ENCODE results near the gene SPSB3. TPM values are rescaled to one million over a fixed set of nuclear protein-coding genes. Genes with fewer than 3 reads are reported as not detected.

SPSB3 gene
- total and polyA plus RNA-seq, 8 donors, result 19.2 to 223 (median 39.6) TPM

GRCh38 chr16:1770328-1771187 lies 11.8 kb downstream of the SPSB3 start:
- H3K4me1 ChIP-seq, result peaks cover 9 to 13% (median 9%) of the 10 kb centered on the region in 3 donors
- FAIRE-seq (no peak), ATAC-seq (peak; percentile 17 to 29 (median 28)), DNase-seq (peak; percentile 71 to 94 (median 86))
- H3K27me3 ChIP-seq, result no peaks in the 10 kb centered on the region
- TF ChIP-seq CTCF (IDR thresholded peaks at IDR 0.05), result no peak
- WGBS, 2 donors, result 2 to 3% methylated on average over 63 to 81 of the region's 81 CpGs
- intact Hi-C loops (cut with DNase I), result no loop called here
- peak overlapping the region; percentile 87 to 100 (median 96) for H3K4me3 ChIP-seq
- H3K36me3 ChIP-seq, result peaks cover 0 to 22% (median 0%) of the 10 kb centered on the region in 3 donors
- no peaks in the 10 kb centered on the region for H3K9me3 ChIP-seq
- peak overlapping the region; percentile 51 to 70 (median 62) for H3K27ac ChIP-seq

- intact Hi-C loops (cut with DNase I), result no loop called here
- Histone ChIP-seq H3K4me1 (peaks cover 7 to 12% (median 8%) of the 10 kb centered on the region in 3 donors), H3K4me3 (peak overlapping the region in 2 of 4 donors; percentile 87 to 100), H3K9me3 (no peaks in the 10 kb centered on the region), H3K36me3 (peaks cover 0 to 31% (median 5%) of the 10 kb centered on the region in 3 donors), H3K27me3 (no peaks in the 10 kb centered on the region), H3K27ac (peak overlapping the region in 3 of 4 donors; percentile 51 to 70 (median 68))
- no peak for ATAC-seq
- TF ChIP-seq CTCF (IDR thresholded peaks at IDR 0.05), result no peak
- DNase-seq, result peak in 2 of 6 donors; percentile 60 to 85
- 75 to 76% methylated on average over 23 to 27 of the region's 27 CpGs for WGBS, 2 donors
- FAIRE-seq, result no peak
Measured at GRCh38 chr16:1769402-1770300, 12.7 kb downstream of the SPSB3 start.

DNA sequence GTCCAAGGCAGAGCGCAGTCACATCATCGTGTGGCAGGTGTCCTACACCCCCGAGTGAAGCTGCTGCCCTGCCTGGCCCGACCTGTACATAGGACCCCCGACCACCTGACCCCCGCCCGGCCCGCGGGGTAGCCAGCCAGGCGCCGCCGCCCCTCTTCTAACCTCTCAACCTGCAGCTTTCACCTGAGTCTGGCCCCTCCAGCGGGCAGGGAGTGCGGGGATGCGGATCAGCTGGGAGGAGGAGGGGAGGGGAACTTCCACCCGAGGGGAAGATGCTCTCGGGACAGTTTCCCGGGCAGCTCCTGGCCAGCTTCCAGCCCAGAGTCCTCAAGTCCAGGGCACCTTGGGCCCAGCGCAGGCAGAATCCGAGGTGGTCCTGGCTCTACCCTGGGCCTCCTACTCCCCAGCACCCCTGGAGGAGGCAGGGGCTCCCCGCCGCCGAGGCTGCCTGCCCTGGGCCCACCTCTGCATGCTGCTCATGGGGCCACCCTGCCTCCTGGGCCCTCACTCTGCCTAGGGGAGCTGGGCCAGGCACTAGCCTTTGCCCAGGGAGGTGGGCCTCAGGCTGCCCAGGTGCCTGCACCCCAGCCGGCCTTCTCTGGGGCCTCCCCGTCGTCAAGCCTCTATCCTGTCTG lies 13.5 kb downstream of the SPSB3 start:
- peak in 1 of 6 donors; percentile 72 for DNase-seq
- intact Hi-C loops (cut with DNase I), result no loop called here
- no peak for TF ChIP-seq CTCF (IDR thresholded peaks at IDR 0.05)
- H3K27me3 ChIP-seq, result no peaks in the 10 kb centered on the region
- peaks cover 0 to 6% (median 0%) of the 10 kb centered on the region in 3 donors for H3K4me1 ChIP-seq
- WGBS, 2 donors, result 85 to 87% methylated on average over 26 of the region's 26 CpGs
- FAIRE-seq, result no peak
- H3K27ac ChIP-seq, result no peak overlapping the region
- no peak overlapping the region for H3K4me3 ChIP-seq
- H3K9me3 ChIP-seq, result no peaks in the 10 kb centered on the region
- ATAC-seq, result no peak
- peaks cover 0 to 37% (median 10%) of the 10 kb centered on the region in 3 donors for H3K36me3 ChIP-seq

DNA sequence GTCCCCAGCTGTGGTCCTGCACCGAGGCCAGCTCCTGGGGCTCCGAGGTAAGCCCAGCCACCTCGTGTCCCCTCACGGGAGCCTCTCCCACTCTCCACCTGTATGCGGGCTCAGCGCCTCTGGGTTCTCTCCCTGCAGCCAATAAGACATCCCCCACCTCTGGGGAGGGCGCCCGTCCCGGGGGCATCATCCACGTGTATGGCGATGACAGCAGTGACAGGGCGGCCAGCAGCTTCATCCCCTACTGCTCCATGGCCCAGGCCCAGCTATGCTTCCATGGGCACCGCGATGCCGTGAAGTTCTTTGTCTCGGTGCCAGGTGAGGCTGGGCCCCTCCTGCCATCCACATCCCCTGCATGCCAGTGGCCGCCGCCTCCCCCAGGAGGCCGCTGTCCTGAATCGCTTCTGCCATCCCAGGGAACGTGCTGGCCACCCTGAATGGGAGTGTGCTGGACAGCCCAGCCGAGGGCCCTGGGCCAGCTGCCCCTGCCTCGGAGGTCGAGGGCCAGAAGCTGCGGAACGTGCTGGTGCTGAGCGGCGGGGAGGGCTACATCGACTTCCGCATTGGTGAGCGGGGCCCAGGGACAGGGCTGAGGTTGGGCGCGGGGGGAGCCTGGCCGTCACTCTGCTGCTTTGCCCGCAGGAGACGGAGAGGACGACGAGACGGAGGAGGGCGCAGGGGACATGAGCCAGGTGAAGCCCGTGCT lies 14.2 kb downstream of the SPSB3 start:
- TF ChIP-seq CTCF (IDR thresholded peaks at IDR 0.05), result no peak
- intact Hi-C loops (cut with DNase I), result no loop called here
- no peak for FAIRE-seq
- Histone ChIP-seq H3K9me3 (no peaks in the 10 kb centered on the region), H3K4me1 (peaks cover 0 to 6% (median 0%) of the 10 kb centered on the region in 3 donors), H3K4me3 (no peak overlapping the region), H3K27ac (no peak overlapping the region), H3K36me3 (peaks cover 0 to 41% (median 10%) of the 10 kb centered on the region in 3 donors), H3K27me3 (no peaks in the 10 kb centered on the region)
- WGBS, 2 donors, result 89 to 91% methylated on average over 41 of the region's 41 CpGs
- peak in 2 of 6 donors; percentile 62 to 85 for DNase-seq
- no peak for ATAC-seq
